Dermis blood vessel endothelial cell (primary cell): ENCODE measurements around the gene PLIN1. TPM values are rescaled to one million over a fixed set of nuclear protein-coding genes. Genes with fewer than 3 reads are reported as not detected.
A peak's percentile ranks its signal among the peaks of the same experiment; 100 is the strongest.
"Not testable (repeated sequence)": the region's sequence is repeated elsewhere in the genome, so short reads cannot be mapped to it uniquely, and the experiment has no call there.

Experiments
- DNase-seq: peaks from one replicate; pipeline ENCODE4 v3.0.0; 2010
- total RNA-seq: library from RNA; depleted of rRNA; stranded (reverse); fragments of >200 nt; gene quantifications from 2 replicates; pipeline ENCODE4 v1.2.3, GENCODE V29; 2014

PLIN1 gene
- under 0.01 TPM in 1 of 2 replicates, not detected in the other for total RNA-seq

- DNase-seq, result no peak
Observed at GRCh38 chr15:89679212-89679611, at the start of gene PLIN1. Gene PLIN1 (minus strand): TSS chr15:89679367. CDS start chr15:89677489, 1,878 bp downstream.

- no peak for DNase-seq
Observed at GRCh38 chr15:89728254-89728653, 49.1 kb upstream of the PLIN1 start.

- no peak for DNase-seq
Observed at GRCh38 chr15:89725064-89725463, 45.9 kb upstream of the PLIN1 start.

- no peak for DNase-seq
Observed at GRCh38 chr15:89724621-89725020, 45.5 kb upstream of the PLIN1 start.

- DNase-seq, result no peak
Observed at GRCh38 chr15:89723031-89723430, 43.9 kb upstream of the PLIN1 start.

- DNase-seq, result no peak
Observed at GRCh38 chr15:89714775-89715174, 35.6 kb upstream of the PLIN1 start.

GRCh38 chr15:89707577-89707976 is 28.4 kb upstream of the PLIN1 start:
- no peak for DNase-seq

- no peak for DNase-seq
Observed at GRCh38 chr15:89704411-89704810, 25.2 kb upstream of the PLIN1 start.

GRCh38 chr15:89695198-89695597 is 16.0 kb upstream of the PLIN1 start:
- no peak for DNase-seq

- DNase-seq, result no peak
Observed at GRCh38 chr15:89693696-89694095, 14.5 kb upstream of the PLIN1 start.

GRCh38 chr15:89693091-89693490 is 13.9 kb upstream of the PLIN1 start:
- no peak for DNase-seq

GRCh38 chr15:89690276-89691218 is 11.4 kb upstream of the PLIN1 start, which contains the start of the genes PEX11A and WDR93:
Gene PEX11A (minus strand): TSS chr15:89690754. CDS start chr15:89690632, 122 bp downstream.
Gene WDR93 (plus strand): TSS chr15:89690811. CDS start chr15:89701747, 10,936 bp downstream.
- peak; percentile 58 for DNase-seq

- DNase-seq, result not testable (repeated sequence)
Observed at GRCh38 chr15:89689930-89690275, 10.7 kb upstream of the PLIN1 start.

GRCh38 chr15:89686522-89686921 is 7.4 kb upstream of the PLIN1 start:
- DNase-seq, result no peak

GRCh38 chr15:89685995-89686394 is 6.8 kb upstream of the PLIN1 start:
- no peak for DNase-seq

- no peak for DNase-seq
Observed at GRCh38 chr15:89681146-89681545, 2.0 kb upstream of the PLIN1 start.

- no peak for DNase-seq
Observed at GRCh38 chr15:89680282-89680873, 1.2 kb upstream of the PLIN1 start.

GRCh38 chr15:89677381-89677780 is 1.8 kb downstream of the PLIN1 start:
- no peak for DNase-seq

GRCh38 chr15:89675606-89676005 is 3.6 kb downstream of the PLIN1 start:
- DNase-seq, result no peak

- no peak for DNase-seq
Observed at GRCh38 chr15:89674526-89674925, 4.6 kb downstream of the PLIN1 start.

- peak; percentile 62 for DNase-seq
Observed at GRCh38 chr15:89673165-89673512, 6.0 kb downstream of the PLIN1 start.

- DNase-seq, result no peak
Observed at GRCh38 chr15:89672221-89673164, 6.7 kb downstream of the PLIN1 start.

GRCh38 chr15:89671687-89672086 is 7.5 kb downstream of the PLIN1 start:
- no peak for DNase-seq
